GM23248 (cell line): Measurements from ENCODE around the gene TLE2.
"Not testable (repeated sequence)": the region's sequence is repeated elsewhere in the genome, so short reads cannot be mapped to it uniquely, and the experiment has no call there.

Experiments
- EZH2 ChIP-seq: fragments of 200-600 bp; sonication (generic); IDR thresholded peaks from 2 replicates; pipeline ENCODE4 v1.6.1; 2018; ENCODE audit warnings: antibody characterized with exemption, mild to moderate bottlenecking; ENCODE audit not compliant: insufficient read depth, poor library complexity, severe bottlenecking
- EZH2phosphoT487 ChIP-seq: fragments of 200-600 bp; sonication (generic); IDR thresholded peaks from 2 replicates; pipeline ENCODE4 v1.6.1; 2018; ENCODE audit warnings: antibody characterized with exemption, moderate library complexity, mild to moderate bottlenecking, low read depth; ENCODE audit not compliant: insufficient read depth

DNA sequence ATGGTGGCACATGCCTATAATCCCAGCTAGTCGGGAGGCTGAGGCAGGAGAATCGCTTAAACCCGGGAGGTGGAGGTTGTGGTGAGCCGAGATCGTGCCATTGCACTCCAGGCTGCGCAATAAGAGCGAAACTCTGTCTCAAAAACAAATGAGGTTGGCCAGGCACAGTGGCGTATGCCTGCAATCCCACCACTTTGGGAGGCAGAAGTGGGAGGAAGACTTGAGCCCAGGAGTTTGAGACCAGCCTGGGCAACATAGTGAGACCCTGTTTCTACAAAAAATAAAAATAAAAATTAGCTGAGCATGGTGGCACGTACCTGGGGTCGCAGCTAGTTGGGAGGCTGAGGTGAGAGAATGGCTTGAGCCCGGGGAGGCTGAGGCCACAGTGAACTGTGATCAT, 36.7 kb downstream of the TLE2 start:
- not testable (repeated sequence) for TF ChIP-seq EZH2, EZH2phosphoT487
